Vagina (tissue), 2 donors: ENCODE results near the gene XPO5.

Experiments used
- POLR2AphosphoS5 ChIP-seq, 2 donors: sonication (generic); formaldehyde crosslinking; IDR thresholded peaks; one replicate each; pipeline ENCODE4 v1.9.0; 2017; ENCODE audit warnings: antibody characterized with exemption in 2 of 2, mild to moderate bottlenecking in 2 of 2, low read depth in 1 of 2; ENCODE audit not compliant: insufficient read depth in 1 of 2
- TF ChIP-seq, protein P1 (sequence below), 3 experiments: fragments of 450-650 bp in 2 of 3; fragments of 200-600 bp in 1 of 3; sonication (generic) in 1 of 3; IDR thresholded peaks; one replicate each; pipeline ENCODE4 v1.5.1; 2017 to 2019; ENCODE audit warnings: antibody characterized with exemption in 3 of 3, mild to moderate bottlenecking in 2 of 3, moderate library complexity in 2 of 3

DNA sequence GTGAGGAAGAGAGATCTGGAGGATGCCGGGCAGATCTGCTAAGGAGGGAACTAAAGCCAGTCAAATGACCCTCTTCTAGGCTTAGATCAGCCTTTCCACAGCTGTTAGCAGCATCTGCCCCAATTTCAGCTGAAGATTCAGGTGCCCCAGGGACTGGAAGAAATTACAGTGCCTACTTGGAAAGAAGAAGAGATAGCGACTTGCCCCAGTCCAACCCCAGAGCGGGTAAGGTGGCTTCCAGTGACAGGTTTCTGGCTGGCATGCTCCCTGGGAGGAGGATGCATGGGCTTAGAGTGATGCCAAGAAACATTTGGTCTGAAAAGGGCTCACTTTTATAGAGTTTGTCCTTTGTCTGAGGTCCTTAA lies 97.8 kb downstream of the XPO5 start:
- TF ChIP-seq, protein P1, sequence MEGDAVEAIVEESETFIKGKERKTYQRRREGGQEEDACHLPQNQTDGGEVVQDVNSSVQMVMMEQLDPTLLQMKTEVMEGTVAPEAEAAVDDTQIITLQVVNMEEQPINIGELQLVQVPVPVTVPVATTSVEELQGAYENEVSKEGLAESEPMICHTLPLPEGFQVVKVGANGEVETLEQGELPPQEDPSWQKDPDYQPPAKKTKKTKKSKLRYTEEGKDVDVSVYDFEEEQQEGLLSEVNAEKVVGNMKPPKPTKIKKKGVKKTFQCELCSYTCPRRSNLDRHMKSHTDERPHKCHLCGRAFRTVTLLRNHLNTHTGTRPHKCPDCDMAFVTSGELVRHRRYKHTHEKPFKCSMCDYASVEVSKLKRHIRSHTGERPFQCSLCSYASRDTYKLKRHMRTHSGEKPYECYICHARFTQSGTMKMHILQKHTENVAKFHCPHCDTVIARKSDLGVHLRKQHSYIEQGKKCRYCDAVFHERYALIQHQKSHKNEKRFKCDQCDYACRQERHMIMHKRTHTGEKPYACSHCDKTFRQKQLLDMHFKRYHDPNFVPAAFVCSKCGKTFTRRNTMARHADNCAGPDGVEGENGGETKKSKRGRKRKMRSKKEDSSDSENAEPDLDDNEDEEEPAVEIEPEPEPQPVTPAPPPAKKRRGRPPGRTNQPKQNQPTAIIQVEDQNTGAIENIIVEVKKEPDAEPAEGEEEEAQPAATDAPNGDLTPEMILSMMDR (IDR thresholded peaks at IDR 0.05): no peak
- TF ChIP-seq POLR2AphosphoS5 (IDR thresholded peaks at IDR 0.05; ENCODE audit: insufficient read depth in 1 of 2, low read depth in 1 of 2): no peak
